CD14-positive monocyte (primary cell): ENCODE data around the gene RHOBTB3. TPM values are rescaled to one million over a fixed set of nuclear protein-coding genes. Genes with fewer than 3 reads are reported as not detected.

Experiments used
- DNase-seq, 3 donors: peaks; one replicate each; pipeline ENCODE4 v3.0.0-alpha.2; 2011 to 2022
- H2AFZ ChIP-seq: 2 replicates; pipeline ENCODE4 v1.6.0; 2012; ENCODE audit warnings: mild to moderate bottlenecking, low read depth, low read length, inconsistent platforms; ENCODE audit not compliant: insufficient read depth, poor library complexity, severe bottlenecking
- H3K27ac ChIP-seq, 2 donors: 1 replicate in 1 of 2; 2 replicates in 1 of 2; pipeline ENCODE4 v1.5.1; 2012 to 2013; ENCODE audit warnings: low read length in 2 of 2, control low read depth in 1 of 2, inconsistent platforms in 1 of 2, low read depth in 1 of 2, mild to moderate bottlenecking in 1 of 2
- H3K27me3 ChIP-seq, 2 donors: one replicate each; pipeline versions ENCODE4 v1.6.0 to v1.6.1; 2011 to 2013; ENCODE audit warnings: low read length in 2 of 2; ENCODE audit not compliant: control insufficient read depth in 2 of 2, insufficient read depth in 2 of 2
- H3K36me3 ChIP-seq, 2 donors: replicated peaks in 1 of 2; 1 replicate in 1 of 2; 2 replicates in 1 of 2; pipeline versions ENCODE4 v1.5.1 to v1.6.1; 2012 to 2013; ENCODE audit warnings: low read length in 2 of 2, control low read depth in 1 of 2, inconsistent platforms in 1 of 2, mild to moderate bottlenecking in 1 of 2; ENCODE audit not compliant: insufficient read depth in 2 of 2, control insufficient read depth in 1 of 2
- H3K4me1 ChIP-seq, 2 donors: 1 replicate in 1 of 2; 2 replicates in 1 of 2; pipeline versions ENCODE4 v1.5.1 to v1.6.1; 2012 to 2013; ENCODE audit warnings: low read length in 2 of 2, control low read depth in 1 of 2, inconsistent platforms in 1 of 2, mild to moderate bottlenecking in 1 of 2, moderate library complexity in 1 of 2; ENCODE audit not compliant: insufficient read depth in 2 of 2, control insufficient read depth in 1 of 2
- H3K4me2 ChIP-seq: replicated peaks from 2 replicates; pipeline ENCODE3; 2012; ENCODE audit warnings: low read length, moderate library complexity, mild to moderate bottlenecking; ENCODE audit not compliant: poor library complexity, severe bottlenecking; ENCODE audit errors: extremely low read depth
- H3K4me3 ChIP-seq, 3 experiments: fragments of 200-600 bp in 1 of 3; sonication (generic) in 1 of 3; replicated peaks in 1 of 3; 1 replicate in 2 of 3; 2 replicates in 1 of 3; pipeline ENCODE4 v1.5.1; 2011 to 2013; ENCODE audit warnings: low read length in 3 of 3, mild to moderate bottlenecking in 3 of 3, control low read depth in 2 of 3, low read depth in 2 of 3, inconsistent platforms in 1 of 3, moderate library complexity in 1 of 3
- H3K79me2 ChIP-seq: 2 replicates; pipeline ENCODE4 v1.6.0; 2012; ENCODE audit warnings: mild to moderate bottlenecking, control low read depth, inconsistent platforms, low read length, moderate library complexity; ENCODE audit not compliant: insufficient read depth
- H3K9ac ChIP-seq: 2 replicates; pipeline ENCODE4 v1.6.0; 2017; ENCODE audit warnings: low read length, mild to moderate bottlenecking; ENCODE audit not compliant: insufficient read depth, poor library complexity, severe bottlenecking
- H3K9me3 ChIP-seq, 2 donors: replicated peaks in 1 of 2; 1 replicate in 1 of 2; 2 replicates in 1 of 2; pipeline versions ENCODE4 v1.5.1 to v1.6.1; 2012 to 2013; ENCODE audit warnings: low read length in 2 of 2, control low read depth in 1 of 2; ENCODE audit not compliant: control insufficient read depth in 1 of 2, insufficient read depth in 1 of 2
- H4K20me1 ChIP-seq: 2 replicates; pipeline ENCODE4 v1.6.0; 2012; ENCODE audit warnings: mild to moderate bottlenecking, low read length, control low read depth, moderate library complexity; ENCODE audit not compliant: insufficient read depth
- H3K27ac Mint-ChIP-seq, 7 donors: one replicate each; pipeline ENCODE4 v1.8.0; 2020; ENCODE audit warnings: mild to moderate bottlenecking in 7 of 7, mixed read lengths in 7 of 7, moderate library complexity in 6 of 7, inconsistent platforms in 2 of 7
- H3K27me3 Mint-ChIP-seq, 3 donors: one replicate each; pipeline ENCODE4 v1.8.0; 2021 to 2022; ENCODE audit warnings: low read depth in 3 of 3, mild to moderate bottlenecking in 3 of 3, mixed read lengths in 3 of 3, moderate library complexity in 3 of 3, inconsistent platforms in 1 of 3
- H3K36me3 Mint-ChIP-seq, 2 donors: one replicate each; pipeline ENCODE4 v1.8.0; 2020; ENCODE audit warnings: mixed read lengths in 2 of 2, inconsistent platforms in 1 of 2, mild to moderate bottlenecking in 1 of 2
- H3K4me1 Mint-ChIP-seq: one replicate; pipeline ENCODE4 v1.8.0; 2020; ENCODE audit warnings: mild to moderate bottlenecking, mixed read lengths
- H3K4me3 Mint-ChIP-seq, 2 donors: one replicate each; pipeline ENCODE4 v1.8.0; 2020; ENCODE audit warnings: mild to moderate bottlenecking in 2 of 2, mixed read lengths in 2 of 2, moderate library complexity in 1 of 2
- H3K9me3 Mint-ChIP-seq, 7 donors: one replicate each; pipeline ENCODE4 v1.8.0; 2020 to 2022; ENCODE audit warnings: mixed read lengths in 7 of 7, mild to moderate bottlenecking in 6 of 7, moderate library complexity in 6 of 7, inconsistent platforms in 2 of 7
- CTCF ChIP-seq: fragments of 200-600 bp; IDR thresholded peaks from one replicate; pipeline ENCODE4 v1.8.0; 2022; ENCODE audit warnings: antibody characterized with exemption, mild to moderate bottlenecking
- WGBS: methylation state at CpG from one replicate; pipeline ENCODE4 v1.1.5; 2013; ENCODE audit warnings: missing lambda C conversion rate; ENCODE audit not compliant: insufficient coverage; 5-methylcytosine and 5-hydroxymethylcytosine counted together
- intact Hi-C, 2 donors: fragments of 100-400 bp; cut with micrococcal nuclease; formaldehyde crosslinking; loops; one replicate each; pipeline versions ENCODE4 v1.15.0 to v1.15.1; 2023
- polyA minus RNA-seq: library from RNA; depleted of rRNA, polyadenylated mRNA; stranded (reverse); fragments of >200 nt; gene quantifications from 2 replicates; pipeline ENCODE4 v1.2.3, GENCODE V29; 2012
- polyA plus RNA-seq, 3 donors: library from polyadenylated mRNA; depleted of rRNA in 1 of 3; unstranded in 2 of 3; stranded (reverse) in 1 of 3; fragments of 300-500 nt in 2 of 3; fragments of >200 nt in 1 of 3; fragmentation: Illumina TruSeq in 2 of 3; gene quantifications; 1 replicate in 2 of 3; 2 replicates in 1 of 3; pipeline ENCODE4 v1.2.3, GENCODE V29; 2012 to 2021
- total RNA-seq, 12 experiments: library from RNA in 1 of 12; stranded (reverse) in 1 of 12; fragments of 120-200 nt in 1 of 12; gene quantifications; one replicate each; pipeline ENCODE4 v1.2.4 and lab custom pipeline; 2013 to 2026; ENCODE audit warnings: mixed read lengths in 6 of 12, inconsistent platforms in 1 of 12

The RHOBTB3 gene
- 5.8 TPM for total RNA-seq (2013)
- polyA plus RNA-seq (1 to 10 TPM in 1 of 3 donors, under 1 TPM in 2; 0.41 to 1.5 (median 0.63) TPM), polyA minus RNA-seq (3.9 and 6.9 TPM in 2 replicates), total RNA-seq (lab: John Stamatoyannopoulos, UW) (3.8 to 26.8 (median 5.2) reads per million in 11 experiments)

GRCh38 chr5:95730730-95731570 is at the start of gene RHOBTB3:
Gene RHOBTB3, plus strand, starts transcription at chr5:95731336. Its CDS starts 347 bp downstream, at chr5:95731683.
- H2AFZ ChIP-seq: peak within 1 kb of the TSS; percentile 90
- Mint-ChIP-seq H3K4me1 (peaks cover 34% of the 10 kb centered on the region), H3K27ac (peak within 1 kb of the TSS in 6 of 7 donors; percentile 40 to 74 (median 47)), H3K9me3 (no peaks in the 10 kb centered on the region), H3K27me3 (peaks cover 10 to 14% (median 10%) of the 10 kb centered on the region in 3 donors), H3K4me3 (peak within 1 kb of the TSS; percentile 94 to 96), H3K36me3 (no peaks in the 10 kb centered on the region)
- H3K27ac ChIP-seq: no peak within 1 kb of the TSS
- H3K27me3 ChIP-seq: peaks cover 0 to 3% of the 10 kb centered on the region in 2 donors
- H4K20me1 ChIP-seq: no peaks in the 10 kb centered on the region
- peak within 1 kb of the TSS; percentile 72 for H3K9ac ChIP-seq
- DNase-seq: peak in 2 of 3 donors; percentile 31 to 41
- H3K4me2 ChIP-seq: peak within 1 kb of the TSS; percentile 97
- H3K36me3 ChIP-seq: no peaks in the 10 kb centered on the region
- no peaks in the 10 kb centered on the region for H3K9me3 ChIP-seq
- no peak for TF ChIP-seq CTCF
- no peaks in the 10 kb centered on the region for H3K79me2 ChIP-seq
- WGBS: under 1% methylated on average over 65 of the region's 78 CpGs
- H3K4me3 ChIP-seq: peak within 1 kb of the TSS; percentile 68 to 88 (median 84)
- peaks cover 11 to 20% of the 10 kb centered on the region in 2 donors for H3K4me1 ChIP-seq
- intact Hi-C loops: loop anchor here in 1 of 2 donors (10.0 kb wide), 1 partner anchor 94 kb away; the partner anchor contains the start of gene GLRX

- Mint-ChIP-seq H3K36me3 (no peaks in the 10 kb centered on the region), H3K9me3 (peaks cover 0 to 1% (median 0%) of the 10 kb centered on the region in 7 donors), H3K4me3 (no peak within 1 kb of the TSS), H3K27ac (no peak within 1 kb of the TSS), H3K27me3 (peaks cover 0 to 1% (median 0%) of the 10 kb centered on the region in 3 donors), H3K4me1 (no peaks in the 10 kb centered on the region)
- H3K27ac ChIP-seq: no peak within 1 kb of the TSS
- WGBS: no CpG with 5 or more reads among the region's 1 CpG
- H3K79me2 ChIP-seq: no peaks in the 10 kb centered on the region
- no peak within 1 kb of the TSS for H3K4me3 ChIP-seq
- intact Hi-C loops: no loop called here
- no peak within 1 kb of the TSS for H2AFZ ChIP-seq
- DNase-seq: no peak
- no peaks in the 10 kb centered on the region for H3K36me3 ChIP-seq
- no peak within 1 kb of the TSS for H3K4me2 ChIP-seq
- H3K27me3 ChIP-seq: no peaks in the 10 kb centered on the region
- H4K20me1 ChIP-seq: no peaks in the 10 kb centered on the region
- no peaks in the 10 kb centered on the region for H3K4me1 ChIP-seq
- no peak within 1 kb of the TSS for H3K9ac ChIP-seq
- TF ChIP-seq CTCF: no peak
- no peaks in the 10 kb centered on the region for H3K9me3 ChIP-seq
These were observed 48.2 kb upstream of the RHOBTB3 start, which contains the start of gene SPATA9 for GRCh38 chr5:95682891-95683290. Gene SPATA9, minus strand, starts transcription at chr5:95682991. Its CDS starts 137 bp downstream, at chr5:95682854.
